ENCODE data around the gene RTKN2. TPM values are rescaled to one million over a fixed set of nuclear protein-coding genes. Genes with fewer than 3 reads are reported as not detected.

Gene RTKN2
- total RNA-seq, 4 donors from 2014 or later = 4.9 to 10.8 (median 9.7) TPM

DNA sequence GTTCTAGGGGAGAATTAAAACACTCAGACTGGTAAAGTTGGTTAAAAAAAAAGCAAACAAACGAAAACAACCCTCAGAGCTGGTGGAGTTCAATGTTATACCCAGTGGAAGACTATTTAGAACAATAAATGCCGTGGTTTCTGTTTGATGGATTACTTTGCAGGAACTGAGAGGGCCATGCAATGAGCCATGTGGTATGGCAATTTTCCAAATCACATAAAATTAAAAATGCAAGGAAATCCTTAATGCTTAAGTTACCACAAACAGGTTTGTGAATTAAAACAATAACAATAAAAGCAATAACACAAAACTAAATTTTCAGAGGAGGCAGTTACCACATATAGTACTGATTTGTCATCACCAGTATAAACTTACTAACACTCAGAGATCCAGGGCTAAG, 96.9 kb downstream of the RTKN2 start:
- Histone ChIP-seq H3K36me3 (no peaks in the 10 kb centered on the region), H3K9me3 (peaks cover 0 to 7% (median 0%) of the 10 kb centered on the region in 3 donors), H3K27ac (no peak overlapping the region), H3K4me1 (peaks cover 0 to 5% (median 0%) of the 10 kb centered on the region in 3 donors), H3K4me3 (no peak overlapping the region), H3K27me3 (no peaks in the 10 kb centered on the region)
- WGBS, 2 donors = 37 to 72% methylated on average over 2 of the region's 2 CpGs
- TF ChIP-seq CTCF (IDR thresholded peaks at IDR 0.05) = no peak
- no peak for TF ChIP-seq POLR2A (IDR thresholded peaks at IDR 0.05)
- intact Hi-C loops (cut with DNase I) = no loop called here
- DNase-seq = no peak

- no peaks in the 10 kb centered on the region for H3K36me3 ChIP-seq
- WGBS, 2 donors = 86 to 88% methylated on average over 1 of the region's 1 CpG
These were observed 97.9 kb downstream of the RTKN2 start for GRCh38 chr10:62170732-62171131.

GRCh38 chr10:62166331-62167131, 102.1 kb downstream of the RTKN2 start:
- H3K4me1 ChIP-seq = peaks cover 0 to 15% (median 0%) of the 10 kb centered on the region in 3 donors
- WGBS, 2 donors = 50 to 54% methylated on average over 4 of the region's 4 CpGs
- H3K4me3 ChIP-seq = no peak overlapping the region
- TF ChIP-seq CTCF (IDR thresholded peaks at IDR 0.05) (no peak), POLR2A (IDR thresholded peaks at IDR 0.05) (no peak)
- H3K27ac ChIP-seq = peak overlapping the region in 1 of 4 donors; percentile 15
- H3K36me3 ChIP-seq = no peaks in the 10 kb centered on the region
- intact Hi-C loops (cut with DNase I) = no loop called here
- no peaks in the 10 kb centered on the region for H3K9me3 ChIP-seq
- no peak for DNase-seq
- no peaks in the 10 kb centered on the region for H3K27me3 ChIP-seq

More at GRCh38 chr10:62170732-62171131, 97.9 kb downstream of the RTKN2 start:
- H3K27ac ChIP-seq = no peak overlapping the region
- H3K27me3 ChIP-seq = no peaks in the 10 kb centered on the region
- peaks cover 0 to 7% (median 0%) of the 10 kb centered on the region in 3 donors for H3K9me3 ChIP-seq
- DNase-seq = no peak
- no peak overlapping the region for H3K4me3 ChIP-seq
- peaks cover 0 to 15% (median 0%) of the 10 kb centered on the region in 3 donors for H3K4me1 ChIP-seq
- TF ChIP-seq POLR2A (IDR thresholded peaks at IDR 0.05) = no peak
- no peak for TF ChIP-seq CTCF (IDR thresholded peaks at IDR 0.05)
- intact Hi-C loops (cut with DNase I) = no loop called here

DNA sequence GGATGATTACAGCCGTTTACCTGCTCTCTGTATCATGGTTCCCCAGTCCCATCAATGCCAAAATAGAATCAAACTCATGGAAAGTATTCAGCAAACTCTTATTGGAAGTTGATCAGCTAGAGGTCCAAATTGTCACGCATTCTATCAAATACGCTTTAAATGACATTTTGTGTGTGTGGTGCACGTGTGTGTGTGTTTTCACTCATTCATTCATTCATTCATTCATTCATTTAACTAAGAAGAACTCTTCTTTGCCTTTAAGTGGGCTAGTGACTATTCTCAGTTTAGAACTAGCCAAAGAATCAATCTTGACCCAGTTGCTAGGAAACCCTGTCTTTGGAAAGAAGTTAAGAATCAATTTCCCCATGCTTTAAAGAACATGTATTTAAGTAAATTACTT, 102.8 kb downstream of the RTKN2 start:
- Histone ChIP-seq H3K36me3 (no peaks in the 10 kb centered on the region), H3K9me3 (no peaks in the 10 kb centered on the region), H3K27me3 (no peaks in the 10 kb centered on the region), H3K4me1 (peaks cover 0 to 15% (median 0%) of the 10 kb centered on the region in 3 donors), H3K4me3 (no peak overlapping the region), H3K27ac (no peak overlapping the region)
- TF ChIP-seq POLR2A (IDR thresholded peaks at IDR 0.05) = no peak
- no peak for DNase-seq
- WGBS, 2 donors = 91 to 95% methylated on average over 4 of the region's 4 CpGs
- intact Hi-C loops (cut with DNase I) = no loop called here

DNA sequence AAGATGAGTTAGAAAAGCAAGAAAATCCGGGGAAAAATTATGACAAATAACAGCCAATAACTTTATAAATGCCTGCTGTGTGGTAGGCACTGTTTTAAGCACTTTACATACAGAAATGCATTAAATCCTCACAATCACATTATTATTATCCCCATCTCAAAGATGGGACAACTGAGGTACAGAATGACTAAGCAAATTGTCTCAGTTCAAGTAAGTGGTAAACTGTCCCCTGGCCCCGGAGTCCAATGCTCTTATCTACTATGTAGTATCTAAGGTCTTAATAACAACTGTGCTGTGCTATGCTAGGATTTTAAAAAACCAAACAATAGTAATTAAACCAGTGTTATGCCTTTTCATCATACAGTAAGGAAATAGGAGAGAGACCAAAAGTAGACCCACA, 105.6 kb downstream of the RTKN2 start:
- 82 to 88% methylated on average over 2 of the region's 2 CpGs for WGBS, 2 donors
- Histone ChIP-seq H3K27ac (no peak overlapping the region), H3K4me1 (peaks cover 0 to 15% (median 0%) of the 10 kb centered on the region in 3 donors), H3K36me3 (no peaks in the 10 kb centered on the region), H3K4me3 (no peak overlapping the region), H3K9me3 (no peaks in the 10 kb centered on the region), H3K27me3 (no peaks in the 10 kb centered on the region)
- TF ChIP-seq POLR2A (IDR thresholded peaks at IDR 0.05) (no peak), CTCF (IDR thresholded peaks at IDR 0.05) (no peak)
- DNase-seq = no peak
- intact Hi-C loops (cut with DNase I) = no loop called here

Measured in esophagus squamous epithelium (tissue), 5 donors.